Heart right ventricle (tissue), 16 donors: ENCODE results near the gene LIN7B. TPM values are rescaled to one million over a fixed set of nuclear protein-coding genes. Genes with fewer than 3 reads are reported as not detected.

Experiments used
- ATAC-seq, 8 donors: fragments of 200-7000 bp; cut with Tn5 transposase; one replicate each; pipeline ENCODE4 v1.9.1; 2020; ENCODE audit warnings: mild to moderate bottlenecking in 8 of 8, moderate library complexity in 8 of 8, moderate number of reproducible peaks in 1 of 8
- DNase-seq, 2 donors: peaks; one replicate each; pipeline ENCODE4 v3.0.0-alpha.2; 2020
- H3K27ac ChIP-seq, 10 donors: fragments of 200-600 bp; sonication (generic) in 2 of 10; one replicate each; pipeline versions ENCODE4 v1.5.0 to v1.8.0; 2020 to 2022; ENCODE audit warnings: mild to moderate bottlenecking in 3 of 10
- H3K27me3 ChIP-seq, 7 donors: fragments of 200-600 bp; one replicate each; pipeline ENCODE4 v1.8.0; 2021 to 2022; ENCODE audit warnings: mild to moderate bottlenecking in 2 of 7
- H3K36me3 ChIP-seq, 9 donors: fragments of 200-600 bp; sonication (generic) in 1 of 9; one replicate each; pipeline versions ENCODE4 v1.5.0 to v1.8.0; 2020 to 2022; ENCODE audit warnings: mild to moderate bottlenecking in 2 of 9
- H3K4me1 ChIP-seq, 9 donors: fragments of 200-600 bp; sonication (generic) in 1 of 9; one replicate each; pipeline versions ENCODE4 v1.5.0 to v1.8.0; 2020 to 2022; ENCODE audit warnings: mild to moderate bottlenecking in 4 of 9
- H3K4me3 ChIP-seq, 10 donors: fragments of 200-600 bp; sonication (generic) in 2 of 10; one replicate each; pipeline versions ENCODE4 v1.5.0 to v1.8.0; 2020 to 2022; ENCODE audit warnings: mild to moderate bottlenecking in 7 of 10, moderate library complexity in 2 of 10
- H3K9me3 ChIP-seq, 11 donors: fragments of 200-600 bp in 10 of 11; sonication (generic) in 2 of 11; one replicate each; pipeline versions ENCODE4 v1.5.0 to v1.8.0; 2013 to 2022; ENCODE audit warnings: mild to moderate bottlenecking in 2 of 11, control low read depth in 1 of 11, moderate library complexity in 1 of 11
- WGBS, 2 donors: extraction: QIAGEN DNeasy Blood & Tissue Kit; methylation state at CpG; one replicate each; pipeline ENCODE4 v1.1.7; 2013; ENCODE audit warnings: inconsistent platforms in 1 of 2; 5-methylcytosine and 5-hydroxymethylcytosine counted together
- intact Hi-C, 10 donors: fragments of 100-400 bp; cut with DNase I; formaldehyde crosslinking; loops; one replicate each; pipeline versions ENCODE4 v1.11.1 to v1.14.2; 2022
- polyA plus RNA-seq, 2 donors: library from polyadenylated mRNA; stranded (reverse); fragments of 200-250 nt; gene quantifications; one replicate each; pipeline ENCODE4 v1.2.3, GENCODE V29; 2013
- total RNA-seq, 10 donors: library from RNA; stranded (reverse); fragmentation: NEBNext Ultra II Directional in 3 of 10; extraction: Animal tissue kit (Norgen Biotek cat#: 25700) in 3 of 10; gene quantifications; one replicate each; pipeline versions ENCODE4 v1.2.1 to v1.2.4, GENCODE V29; 2021 to 2023
- TF ChIP-seq, protein P1 (sequence below), 9 donors: fragments of 200-600 bp; sonication (generic) in 2 of 9; IDR thresholded peaks; one replicate each; pipeline versions ENCODE4 v1.5.0 to v1.8.0; 2021 to 2022; ENCODE audit warnings: antibody characterized with exemption in 9 of 9, mild to moderate bottlenecking in 5 of 9, moderate library complexity in 1 of 9
- donor health status: Arrhythmogenic right ventricular cardiomyopathy.
- donor health status: ischemic (EF 13 %, LVEDD 7.1; RV severe dilation, severe dysfunction).
- donor health status: healthy with polysubstance abuse.
- donor health status: DM: no; HTN: yes; CAD: no.
- donor health status: DM: no; HTN: no; CAD: no.
- donor health status: ischemic (EF 25% LVEDD 6.9; RV normal size, moderate dysfunction).
- donor health status: ischemic (EF 25% LVEDD 5.7; RV mildly dilated, moderate dysfunction).
- donor health status: healthy.
- donor health status: DM: yes; HTN: yes; CAD: no.
- donor health status: Ischemic cardiomyopathy.
- donor health status: ischemic (EF 35%, LVEDD 5.7; RV mildly dilated, moderate dysfunction).
- donor health status: nonischemic (EF 11% LVEDD 7.7; RV severe dilation, severe dysfunction).
- donor health status: DM: yes; HTN: yes; CAD: no.
- donor health status: PGD.
- donor health status: ischemic (EF 29% LVEDD 5.4; RV normal size, mild dysfunction).
- donor health status: nonischemic (EF 23%, LVEDD 6.1; RV moderate dilation, normal function).

LIN7B gene
- total and polyA plus RNA-seq, 12 donors = 17.6 to 38.5 (median 23.5) TPM

DNA sequence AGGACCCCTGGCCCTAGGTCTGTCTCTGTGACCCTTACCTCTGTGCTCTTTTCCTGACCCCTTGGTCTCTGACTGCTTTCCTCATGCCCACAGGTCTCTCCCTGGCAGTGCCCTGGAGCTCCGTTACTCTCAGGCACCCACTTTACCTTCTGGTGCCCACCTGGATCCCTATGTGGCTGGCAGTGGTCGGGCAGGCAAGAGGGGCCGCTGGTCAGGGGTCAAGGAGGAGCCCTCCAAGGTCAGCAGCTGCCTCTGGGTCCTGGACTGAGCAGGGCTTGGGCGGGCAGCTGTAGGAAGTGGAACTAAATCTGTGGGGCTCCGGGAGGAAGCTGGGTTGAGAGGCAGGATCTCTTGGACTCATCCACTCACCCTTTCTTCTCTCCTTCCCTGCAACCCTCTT is 21.5 kb downstream of the LIN7B start:
- ATAC-seq (no peak), DNase-seq (no peak)
- intact Hi-C loops = no loop called here
- 83 to 91% methylated on average over 5 of the region's 5 CpGs for WGBS, 2 donors
- Histone ChIP-seq H3K36me3 (no peaks in the 10 kb centered on the region), H3K4me1 (peaks cover 0 to 29% (median 16%) of the 10 kb centered on the region in 9 donors), H3K9me3 (no peaks in the 10 kb centered on the region), H3K4me3 (no peak overlapping the region), H3K27me3 (peaks cover 0 to 19% (median 0%) of the 10 kb centered on the region in 7 donors), H3K27ac (peak overlapping the region in 4 of 10 donors; percentile 51 to 68 (median 54))
- TF ChIP-seq, protein P1, sequence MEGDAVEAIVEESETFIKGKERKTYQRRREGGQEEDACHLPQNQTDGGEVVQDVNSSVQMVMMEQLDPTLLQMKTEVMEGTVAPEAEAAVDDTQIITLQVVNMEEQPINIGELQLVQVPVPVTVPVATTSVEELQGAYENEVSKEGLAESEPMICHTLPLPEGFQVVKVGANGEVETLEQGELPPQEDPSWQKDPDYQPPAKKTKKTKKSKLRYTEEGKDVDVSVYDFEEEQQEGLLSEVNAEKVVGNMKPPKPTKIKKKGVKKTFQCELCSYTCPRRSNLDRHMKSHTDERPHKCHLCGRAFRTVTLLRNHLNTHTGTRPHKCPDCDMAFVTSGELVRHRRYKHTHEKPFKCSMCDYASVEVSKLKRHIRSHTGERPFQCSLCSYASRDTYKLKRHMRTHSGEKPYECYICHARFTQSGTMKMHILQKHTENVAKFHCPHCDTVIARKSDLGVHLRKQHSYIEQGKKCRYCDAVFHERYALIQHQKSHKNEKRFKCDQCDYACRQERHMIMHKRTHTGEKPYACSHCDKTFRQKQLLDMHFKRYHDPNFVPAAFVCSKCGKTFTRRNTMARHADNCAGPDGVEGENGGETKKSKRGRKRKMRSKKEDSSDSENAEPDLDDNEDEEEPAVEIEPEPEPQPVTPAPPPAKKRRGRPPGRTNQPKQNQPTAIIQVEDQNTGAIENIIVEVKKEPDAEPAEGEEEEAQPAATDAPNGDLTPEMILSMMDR (IDR thresholded peaks at IDR 0.05) = no peak

DNA sequence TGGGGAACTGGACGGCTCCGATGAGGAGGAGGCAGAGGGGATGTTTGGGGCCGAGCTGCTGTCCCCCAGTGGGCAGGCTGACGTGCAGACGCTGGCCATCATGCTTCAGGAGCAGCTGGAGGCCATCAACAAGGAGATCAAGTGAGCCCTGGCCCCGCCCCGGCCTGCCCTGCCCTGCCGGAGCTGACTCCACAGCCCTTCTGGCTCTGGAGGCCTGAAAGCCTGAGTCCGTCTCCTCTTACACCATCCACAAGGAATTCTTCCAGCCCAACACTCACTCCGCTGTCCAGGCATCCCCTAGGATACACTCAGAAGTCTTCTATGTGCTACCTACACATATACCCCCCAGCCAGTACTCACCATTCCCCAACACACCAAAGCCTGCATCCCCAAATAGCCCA is 22.6 kb downstream of the LIN7B start:
- peaks cover 0 to 19% (median 0%) of the 10 kb centered on the region in 7 donors for H3K27me3 ChIP-seq
- H3K36me3 ChIP-seq = no peaks in the 10 kb centered on the region
- peaks cover 0 to 29% (median 16%) of the 10 kb centered on the region in 9 donors for H3K4me1 ChIP-seq
- 64 to 67% methylated on average over 10 of the region's 10 CpGs for WGBS, 2 donors
- no peaks in the 10 kb centered on the region for H3K9me3 ChIP-seq
- peak overlapping the region in 2 of 10 donors; percentile 13 to 16 for H3K4me3 ChIP-seq
- TF ChIP-seq, protein P1 (IDR thresholded peaks at IDR 0.05) = no peak
- ATAC-seq (peak; percentile 53 to 79 (median 66)), DNase-seq (peak; percentile 79 to 85)
- intact Hi-C loops = no loop called here
- peak overlapping the region in 9 of 10 donors; percentile 21 to 69 (median 53) for H3K27ac ChIP-seq

DNA sequence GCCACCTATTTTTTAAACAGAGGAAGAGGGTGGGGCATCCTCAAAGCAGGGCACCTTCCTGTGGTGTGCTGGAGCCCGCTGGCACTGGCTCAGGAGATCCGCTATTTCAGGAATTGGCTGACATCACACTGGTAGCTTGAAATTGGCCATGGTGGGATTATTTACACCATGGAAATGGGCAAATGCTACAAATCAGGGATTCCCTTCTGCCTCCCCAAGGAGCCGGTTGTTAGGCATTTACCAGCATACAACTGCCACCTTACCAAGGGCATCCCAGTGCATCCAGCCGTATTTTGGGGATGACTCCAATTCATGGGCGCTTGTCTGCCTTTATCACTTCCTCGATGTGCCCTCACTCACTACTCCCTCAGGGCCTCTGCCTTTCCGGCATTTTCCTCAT is 26.8 kb downstream of the LIN7B start:
- no peak overlapping the region for H3K4me3 ChIP-seq
- H3K27ac ChIP-seq = no peak overlapping the region
- peaks cover 0 to 10% (median 0%) of the 10 kb centered on the region in 7 donors for H3K27me3 ChIP-seq
- intact Hi-C loops = loop anchor here in 1 of 10 donors (5.0 kb wide), 1 partner anchor 44 kb away; no protein-coding TSS in a partner anchor
- no peak for ATAC-seq
- no peaks in the 10 kb centered on the region for H3K36me3 ChIP-seq
- TF ChIP-seq, protein P1 (IDR thresholded peaks at IDR 0.05) = no peak
- 74 to 81% methylated on average over 7 of the region's 7 CpGs for WGBS, 2 donors
- no peaks in the 10 kb centered on the region for H3K9me3 ChIP-seq
- peaks cover 4 to 35% (median 13%) of the 10 kb centered on the region in 9 donors for H3K4me1 ChIP-seq
- no peak for DNase-seq

DNA sequence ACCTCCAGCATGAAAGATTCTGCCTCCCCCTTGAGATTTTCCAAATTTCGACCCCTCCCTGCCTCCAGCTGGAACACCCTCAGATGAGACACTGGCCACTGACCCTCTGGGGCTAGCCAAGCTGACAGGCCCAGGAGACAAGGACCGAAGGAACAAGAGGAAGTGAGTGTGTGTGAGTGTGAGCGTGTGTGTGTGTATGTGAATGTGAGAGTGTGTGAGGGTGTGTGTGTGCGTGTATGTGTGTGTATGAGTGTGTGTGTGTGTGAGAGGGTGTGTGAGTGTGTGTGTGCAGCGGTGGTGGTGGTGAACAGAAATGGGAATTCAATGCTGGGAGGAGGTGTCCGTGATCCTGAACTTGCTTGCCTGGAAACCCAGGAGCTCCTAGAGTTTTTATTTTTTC is 27.2 kb downstream of the LIN7B start:
- Histone ChIP-seq H3K27me3 (peaks cover 0 to 12% (median 0%) of the 10 kb centered on the region in 7 donors), H3K4me1 (peaks cover 7 to 35% (median 14%) of the 10 kb centered on the region in 9 donors), H3K9me3 (no peaks in the 10 kb centered on the region), H3K36me3 (no peaks in the 10 kb centered on the region), H3K27ac (no peak overlapping the region), H3K4me3 (no peak overlapping the region)
- DNase-seq (no peak), ATAC-seq (no peak)
- intact Hi-C loops = loop anchor here in 1 of 10 donors (5.0 kb wide), 1 partner anchor 44 kb away; no protein-coding TSS in a partner anchor
- WGBS, 2 donors = 80 to 81% methylated on average over 6 of the region's 6 CpGs
- TF ChIP-seq, protein P1 (IDR thresholded peaks at IDR 0.05) = no peak
